Loucy (cell line): Measurements from ENCODE around the gene MTCL3.

Experiments used
- H2AFZ ChIP-seq: fragments of 200-600 bp; sonication (generic); 2 replicates; pipeline ENCODE4 v1.6.0; 2016; ENCODE audit warnings: antibody characterized with exemption, mild to moderate bottlenecking, low read length, moderate library complexity
- H3F3A ChIP-seq: fragments of 200-600 bp; 2 replicates; pipeline ENCODE4 v1.6.0; 2016; ENCODE audit warnings: antibody characterized with exemption, low read depth, mild to moderate bottlenecking
- H3K27me3 ChIP-seq: fragments of 200-600 bp; sonication (generic); 2 replicates; pipeline ENCODE4 v1.6.1; 2014; ENCODE audit warnings: low read length, mild to moderate bottlenecking; ENCODE audit not compliant: insufficient read depth, poor library complexity, severe bottlenecking
- H3K36me3 ChIP-seq: fragments of 200-600 bp; sonication (generic); 2 replicates; pipeline ENCODE4 v1.6.1; 2016; ENCODE audit warnings: low read length; ENCODE audit not compliant: insufficient read depth
- H3K4me1 ChIP-seq: fragments of 200-600 bp; sonication (generic); 2 replicates; pipeline ENCODE4 v1.5.1; 2014; ENCODE audit warnings: low read length, mild to moderate bottlenecking; ENCODE audit not compliant: insufficient read depth, poor library complexity, severe bottlenecking
- H3K4me2 ChIP-seq: fragments of 200-600 bp; sonication (generic); 2 replicates; pipeline ENCODE4 v1.6.0; 2014; ENCODE audit warnings: antibody characterized with exemption, low read length, low read depth, mild to moderate bottlenecking; ENCODE audit not compliant: poor library complexity, severe bottlenecking
- H3K4me3 ChIP-seq: fragments of 200-600 bp; sonication (generic); 2 replicates; pipeline ENCODE4 v1.5.1; 2014; ENCODE audit warnings: low read length, mild to moderate bottlenecking, mixed read lengths; ENCODE audit not compliant: poor library complexity, severe bottlenecking
- H3K79me2 ChIP-seq: fragments of 200-600 bp; sonication (generic); 2 replicates; pipeline ENCODE4 v1.6.1; 2014; ENCODE audit warnings: low read length; ENCODE audit not compliant: insufficient read depth
- H3K9ac ChIP-seq: fragments of 200-600 bp; sonication (generic); 2 replicates; pipeline ENCODE4 v1.6.0; 2014; ENCODE audit warnings: mild to moderate bottlenecking, low read depth, low read length, moderate library complexity; ENCODE audit not compliant: poor library complexity, severe bottlenecking
- H3K9me2 ChIP-seq: fragments of 200-600 bp; sonication (generic); replicated peaks from 2 replicates; pipeline ENCODE4 v1.6.1; 2016; ENCODE audit warnings: low read depth, low read length, mixed read lengths
- H3K9me3 ChIP-seq: fragments of 200-600 bp; sonication (generic); 2 replicates; pipeline ENCODE4 v1.6.1; 2014; ENCODE audit warnings: mild to moderate bottlenecking, antibody characterized with exemption, low read length, low read depth; ENCODE audit not compliant: insufficient read depth
- H4K20me1 ChIP-seq: fragments of 200-600 bp; sonication (generic); 2 replicates; pipeline ENCODE4 v1.6.0; 2014; ENCODE audit warnings: antibody characterized with exemption, low read length, mild to moderate bottlenecking; ENCODE audit not compliant: insufficient read depth, poor library complexity, severe bottlenecking
- CTCF ChIP-seq: fragments of 200-600 bp; sonication (generic); conservative IDR thresholded peaks from 2 replicates; pipeline ENCODE4 v1.5.1; 2014; ENCODE audit warnings: mild to moderate bottlenecking, antibody characterized with exemption, low read length
- EZH2phosphoT487 ChIP-seq: fragments of 200-600 bp; IDR thresholded peaks from 2 replicates; pipeline ENCODE4 v1.6.1; 2018; ENCODE audit warnings: antibody characterized with exemption, mild to moderate bottlenecking, moderate library complexity, borderline replicate concordance

The MTCL3 gene

GRCh38 chr6:127484212-127484863 is 34.8 kb downstream of the MTCL3 start:
- Histone ChIP-seq H3K9ac (peak overlapping the region; percentile 66), H2AFZ (peak overlapping the region; percentile 72), H3K36me3 (peaks cover 13% of the 10 kb centered on the region; the same call in 1 of the 2 replicates), H3K4me2 (peak overlapping the region; percentile 87), H3K27me3 (no peaks in the 10 kb centered on the region), H4K20me1 (no peaks in the 10 kb centered on the region), H3K4me3 (peak overlapping the region; percentile 68), H3K79me2 (no peaks in the 10 kb centered on the region), H3K4me1 (peaks cover 22% of the 10 kb centered on the region), H3F3A (no peaks in the 10 kb centered on the region), H3K9me3 (no peaks in the 10 kb centered on the region), H3K9me2 (no peaks in the 10 kb centered on the region)
- TF ChIP-seq EZH2phosphoT487: no peak
- no peak for TF ChIP-seq CTCF

GRCh38 chr6:127483399-127484055 is 35.6 kb downstream of the MTCL3 start:
- peak overlapping the region; percentile 72 for H2AFZ ChIP-seq
- H3K9me3 ChIP-seq: no peaks in the 10 kb centered on the region
- peak overlapping the region; percentile 68 for H3K4me3 ChIP-seq
- H3K36me3 ChIP-seq: peaks cover 17% of the 10 kb centered on the region; the same call in 1 of the 2 replicates
- TF ChIP-seq CTCF (no peak), EZH2phosphoT487 (no peak)
- no peaks in the 10 kb centered on the region for H3K79me2 ChIP-seq
- H3K27me3 ChIP-seq: no peaks in the 10 kb centered on the region
- peak overlapping the region; percentile 87 for H3K4me2 ChIP-seq
- no peaks in the 10 kb centered on the region for H3K9me2 ChIP-seq
- H3K9ac ChIP-seq: peak overlapping the region; percentile 66
- H3K4me1 ChIP-seq: peaks cover 17% of the 10 kb centered on the region
- H4K20me1 ChIP-seq: no peaks in the 10 kb centered on the region
- H3F3A ChIP-seq: no peaks in the 10 kb centered on the region

GRCh38 chr6:127482325-127482724 is 36.8 kb downstream of the MTCL3 start:
- H3K4me2 ChIP-seq: no peak overlapping the region
- no peak overlapping the region for H3K4me3 ChIP-seq
- no peak overlapping the region for H3K9ac ChIP-seq

More at GRCh38 chr6:127482325-127482724, 36.8 kb downstream of the MTCL3 start:
- no peak for TF ChIP-seq EZH2phosphoT487
- no peak for TF ChIP-seq CTCF
- H3K9me2 ChIP-seq: no peaks in the 10 kb centered on the region
- no peaks in the 10 kb centered on the region for H4K20me1 ChIP-seq
- no peaks in the 10 kb centered on the region for H3K79me2 ChIP-seq
- no peaks in the 10 kb centered on the region for H3F3A ChIP-seq
- no peak overlapping the region for H2AFZ ChIP-seq
- no peaks in the 10 kb centered on the region for H3K27me3 ChIP-seq
- H3K9me3 ChIP-seq: no peaks in the 10 kb centered on the region
- peaks cover 28% of the 10 kb centered on the region; the same call in 1 of the 2 replicates for H3K36me3 ChIP-seq
- peaks cover 17% of the 10 kb centered on the region for H3K4me1 ChIP-seq
